Esophagus muscularis mucosa (tissue), 4 donors: ENCODE data around the gene ST8SIA3. TPM values are rescaled to one million over a fixed set of nuclear protein-coding genes. Genes with fewer than 3 reads are reported as not detected.

Experiments used
- DNase-seq: peaks from one replicate; pipeline ENCODE4 v3.0.0-alpha.2; 2017; ENCODE audit errors: extremely low spot score
- H3K27ac ChIP-seq, 4 donors: fragments of 200-600 bp; sonication (generic); replicated peaks in 1 of 4; 1 replicate in 3 of 4; 2 replicates in 1 of 4; pipeline ENCODE4 v1.5.1; 2016 to 2019; ENCODE audit warnings: mild to moderate bottlenecking in 1 of 4
- H3K27me3 ChIP-seq, 4 donors: fragments of 200-600 bp; sonication (generic); one replicate each; pipeline versions ENCODE4 v1.5.1 to v1.6.0; 2016 to 2019
- H3K36me3 ChIP-seq, 4 donors: fragments of 200-600 bp; sonication (generic); one replicate each; pipeline ENCODE4 v1.5.1; 2016 to 2019
- H3K4me1 ChIP-seq, 4 donors: fragments of 200-600 bp; sonication (generic); one replicate each; pipeline ENCODE4 v1.5.1; 2016 to 2019
- H3K4me3 ChIP-seq, 4 donors: fragments of 200-600 bp; sonication (generic); 1 replicate in 2 of 4; 2 replicates in 2 of 4; pipeline ENCODE4 v1.5.1; 2016 to 2019; ENCODE audit warnings: mild to moderate bottlenecking in 4 of 4, moderate library complexity in 1 of 4
- H3K9me3 ChIP-seq, 4 donors: fragments of 200-600 bp; sonication (generic); 1 replicate in 3 of 4; 2 replicates in 1 of 4; pipeline ENCODE4 v1.5.1; 2016 to 2019
- EP300 ChIP-seq: sonication (generic); formaldehyde crosslinking; IDR thresholded peaks from one replicate; pipeline ENCODE4 v1.6.1; 2017; ENCODE audit warnings: antibody characterized with exemption
- POLR2A ChIP-seq: fragments of 450-650 bp; IDR thresholded peaks from one replicate; pipeline ENCODE4 v1.6.1; 2017; ENCODE audit warnings: antibody characterized with exemption, moderate library complexity, mild to moderate bottlenecking, low read depth
- POLR2AphosphoS5 ChIP-seq, 2 donors: sonication (generic); formaldehyde crosslinking; IDR thresholded peaks; one replicate each; pipeline ENCODE4 v1.6.1; 2017; ENCODE audit warnings: antibody characterized with exemption in 2 of 2
- WGBS: methylation state at CpG from one replicate; pipeline ENCODE4 v1.1.5; 2018; 5-methylcytosine and 5-hydroxymethylcytosine counted together
- intact Hi-C: fragments of 100-400 bp; cut with DNase I; formaldehyde crosslinking; loops from one replicate; pipeline ENCODE4 v1.15.1; 2023
- total RNA-seq, 4 donors: library from RNA; depleted of rRNA; stranded (reverse); fragments of >200 nt; gene quantifications; one replicate each; pipeline versions ENCODE4 v1.1.0 to v1.2.1, GENCODE V29; 2016
- TF ChIP-seq, protein P1 (sequence below), 3 experiments: fragments of 200-600 bp in 2 of 3; fragments of 450-650 bp in 1 of 3; sonication (generic) in 2 of 3; IDR thresholded peaks; one replicate each; pipeline ENCODE4 v1.5.1; 2017 to 2019; ENCODE audit warnings: antibody characterized with exemption in 3 of 3, mild to moderate bottlenecking in 2 of 3, moderate library complexity in 1 of 3

Gene ST8SIA3
- total RNA-seq, 4 donors from 2014 or later = under 0.01 to 0.17 (median 0.06) TPM; not detected in 1

DNA sequence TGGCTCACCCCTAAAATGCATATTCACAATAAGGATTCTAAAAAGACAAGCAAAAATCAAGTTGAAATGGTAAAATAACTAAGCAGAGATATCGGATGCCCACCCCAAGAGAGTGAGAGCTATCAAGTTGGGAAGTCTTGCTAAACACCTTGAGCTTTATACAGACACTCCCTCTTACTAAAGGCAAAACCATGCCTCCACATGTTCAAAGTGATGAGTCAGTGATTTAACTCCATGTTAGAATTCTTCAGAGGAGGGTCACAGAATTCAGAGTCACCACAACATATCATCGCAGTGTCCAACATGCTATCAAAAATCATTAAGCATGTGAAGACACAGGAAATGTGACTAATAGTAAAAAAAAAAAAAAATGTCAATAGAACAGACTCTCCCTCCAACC, 20.6 kb upstream of the ST8SIA3 start:
- no peaks in the 10 kb centered on the region for H3K9me3 ChIP-seq
- no peak overlapping the region for H3K27ac ChIP-seq
- WGBS = 91% methylated on average over 2 of the region's 2 CpGs
- no peak overlapping the region for H3K4me3 ChIP-seq
- DNase-seq = peak; percentile 53
- no peak for TF ChIP-seq POLR2A
- no peak for TF ChIP-seq EP300
- TF ChIP-seq, protein P1, sequence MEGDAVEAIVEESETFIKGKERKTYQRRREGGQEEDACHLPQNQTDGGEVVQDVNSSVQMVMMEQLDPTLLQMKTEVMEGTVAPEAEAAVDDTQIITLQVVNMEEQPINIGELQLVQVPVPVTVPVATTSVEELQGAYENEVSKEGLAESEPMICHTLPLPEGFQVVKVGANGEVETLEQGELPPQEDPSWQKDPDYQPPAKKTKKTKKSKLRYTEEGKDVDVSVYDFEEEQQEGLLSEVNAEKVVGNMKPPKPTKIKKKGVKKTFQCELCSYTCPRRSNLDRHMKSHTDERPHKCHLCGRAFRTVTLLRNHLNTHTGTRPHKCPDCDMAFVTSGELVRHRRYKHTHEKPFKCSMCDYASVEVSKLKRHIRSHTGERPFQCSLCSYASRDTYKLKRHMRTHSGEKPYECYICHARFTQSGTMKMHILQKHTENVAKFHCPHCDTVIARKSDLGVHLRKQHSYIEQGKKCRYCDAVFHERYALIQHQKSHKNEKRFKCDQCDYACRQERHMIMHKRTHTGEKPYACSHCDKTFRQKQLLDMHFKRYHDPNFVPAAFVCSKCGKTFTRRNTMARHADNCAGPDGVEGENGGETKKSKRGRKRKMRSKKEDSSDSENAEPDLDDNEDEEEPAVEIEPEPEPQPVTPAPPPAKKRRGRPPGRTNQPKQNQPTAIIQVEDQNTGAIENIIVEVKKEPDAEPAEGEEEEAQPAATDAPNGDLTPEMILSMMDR (IDR thresholded peaks at IDR 0.05) = no peak
- TF ChIP-seq POLR2AphosphoS5 (IDR thresholded peaks at IDR 0.05) = no peak
- H3K4me1 ChIP-seq = no peaks in the 10 kb centered on the region
- H3K36me3 ChIP-seq = no peaks in the 10 kb centered on the region
- intact Hi-C loops = no loop called here
- H3K27me3 ChIP-seq = peaks cover 0 to 12% (median 0%) of the 10 kb centered on the region in 4 donors

DNA sequence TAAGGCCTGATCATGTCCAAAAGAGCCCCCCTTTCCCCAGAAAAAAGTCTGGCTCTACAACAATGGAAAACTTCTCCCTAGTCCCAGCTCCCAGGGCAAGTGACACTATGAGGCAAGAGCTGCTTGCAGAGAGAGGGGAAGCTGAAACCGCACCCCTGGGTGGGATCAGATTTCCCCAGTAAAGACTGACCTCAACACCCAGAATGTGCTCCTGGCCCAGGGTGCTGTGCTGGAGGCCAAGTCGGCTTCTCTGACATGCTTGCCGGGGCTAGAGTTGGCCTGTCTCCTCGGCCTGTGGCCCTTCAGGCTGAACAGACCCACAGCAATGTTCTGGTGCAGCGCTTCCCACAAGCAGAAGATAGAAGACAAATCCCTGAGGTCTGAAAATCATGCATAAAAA, 18.4 kb upstream of the ST8SIA3 start:
- peaks cover 0 to 22% (median 0%) of the 10 kb centered on the region in 4 donors for H3K27me3 ChIP-seq
- intact Hi-C loops = no loop called here
- TF ChIP-seq, protein P1 (IDR thresholded peaks at IDR 0.05) = no peak
- TF ChIP-seq POLR2A (no peak), EP300 (no peak), POLR2AphosphoS5 (IDR thresholded peaks at IDR 0.05) (no peak)
- H3K9me3 ChIP-seq = no peaks in the 10 kb centered on the region
- H3K4me3 ChIP-seq = no peak overlapping the region
- WGBS = 43% methylated on average over 5 of the region's 5 CpGs
- H3K4me1 ChIP-seq = no peaks in the 10 kb centered on the region
- no peak overlapping the region for H3K27ac ChIP-seq
- DNase-seq = peak; percentile 57
- H3K36me3 ChIP-seq = no peaks in the 10 kb centered on the region

DNA sequence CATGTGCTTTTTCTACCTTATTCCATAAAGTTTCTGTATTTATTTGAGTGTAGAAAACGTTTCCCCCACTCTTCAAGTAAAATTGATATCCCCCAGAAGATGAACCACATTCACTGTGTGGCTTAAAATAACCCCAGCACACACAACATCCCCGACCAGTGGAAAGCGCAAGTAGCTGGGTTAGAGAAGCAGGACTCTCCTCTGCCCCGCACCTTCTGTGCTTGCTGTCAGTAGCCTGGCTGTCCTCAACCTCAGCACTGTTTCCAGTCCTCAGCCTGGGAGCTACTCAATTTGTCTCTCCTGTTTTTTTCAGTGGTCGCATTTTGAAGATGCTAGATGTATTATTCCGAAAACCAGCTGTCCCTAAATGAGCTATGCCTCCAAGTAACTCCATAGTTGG, 18.0 kb upstream of the ST8SIA3 start:
- H3K9me3 ChIP-seq = no peaks in the 10 kb centered on the region
- intact Hi-C loops = no loop called here
- H3K27me3 ChIP-seq = peaks cover 0 to 24% (median 0%) of the 10 kb centered on the region in 4 donors
- TF ChIP-seq, protein P1 (IDR thresholded peaks at IDR 0.05) = no peak
- TF ChIP-seq EP300 (no peak), POLR2AphosphoS5 (IDR thresholded peaks at IDR 0.05) (no peak), POLR2A (no peak)
- no peak overlapping the region for H3K4me3 ChIP-seq
- no peaks in the 10 kb centered on the region for H3K4me1 ChIP-seq
- H3K36me3 ChIP-seq = no peaks in the 10 kb centered on the region
- DNase-seq = peak; percentile 62
- WGBS = 69% methylated on average over 6 of the region's 6 CpGs
- H3K27ac ChIP-seq = no peak overlapping the region

DNA sequence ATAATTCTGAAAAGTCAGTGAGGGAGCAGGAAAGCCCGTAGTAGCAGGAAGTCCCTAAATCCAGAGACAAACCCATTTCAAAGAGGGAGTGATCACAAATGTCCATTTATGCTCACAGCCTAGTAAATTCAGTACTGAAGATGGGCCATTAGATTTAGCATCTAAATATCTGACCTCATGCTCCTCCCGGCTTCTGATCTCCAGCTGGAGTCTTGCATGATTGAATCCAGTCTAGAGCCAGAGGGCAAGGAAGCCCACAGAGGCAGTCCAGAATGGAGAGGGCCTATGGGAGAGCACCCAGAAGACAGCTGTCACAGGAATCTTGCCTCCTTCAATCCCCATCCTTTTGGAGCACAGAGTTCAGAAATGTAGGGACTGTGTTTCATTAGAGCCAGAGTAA, 16.0 kb upstream of the ST8SIA3 start:
- 65% methylated on average over 2 of the region's 2 CpGs for WGBS
- Histone ChIP-seq H3K9me3 (no peaks in the 10 kb centered on the region), H3K4me3 (no peak overlapping the region), H3K36me3 (no peaks in the 10 kb centered on the region), H3K4me1 (no peaks in the 10 kb centered on the region), H3K27me3 (peaks cover 0 to 24% (median 0%) of the 10 kb centered on the region in 4 donors), H3K27ac (no peak overlapping the region)
- intact Hi-C loops = no loop called here
- no peak for DNase-seq
- TF ChIP-seq EP300 (no peak), POLR2A (no peak), POLR2AphosphoS5 (IDR thresholded peaks at IDR 0.05) (no peak)
- TF ChIP-seq, protein P1 (IDR thresholded peaks at IDR 0.05) = no peak

DNA sequence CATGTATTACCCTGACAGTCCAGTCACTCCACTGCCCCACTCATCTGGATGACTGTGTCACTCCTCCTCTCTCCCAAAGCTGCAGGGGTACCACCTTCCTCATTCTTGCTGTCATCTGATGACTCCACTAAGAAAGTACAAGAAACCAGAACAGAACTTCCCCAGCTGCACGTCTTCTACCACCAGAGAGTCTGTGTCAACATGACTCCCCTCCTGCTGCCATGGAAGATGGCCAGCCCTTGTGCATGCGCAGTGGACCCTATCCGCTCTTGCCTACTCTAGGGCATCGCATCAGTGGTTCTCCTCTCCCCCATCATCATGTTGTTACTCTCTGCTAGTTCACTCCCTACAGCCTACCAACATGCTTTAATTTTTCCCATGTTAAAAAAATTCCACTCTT, 14.5 kb upstream of the ST8SIA3 start:
- DNase-seq = peak; percentile 91
- TF ChIP-seq POLR2AphosphoS5 (IDR thresholded peaks at IDR 0.05) (no peak), EP300 (no peak), POLR2A (no peak)
- TF ChIP-seq, protein P1 (IDR thresholded peaks at IDR 0.05) = no peak
- Histone ChIP-seq H3K4me3 (no peak overlapping the region), H3K9me3 (no peaks in the 10 kb centered on the region), H3K27me3 (peaks cover 0 to 28% (median 0%) of the 10 kb centered on the region in 4 donors), H3K27ac (no peak overlapping the region), H3K36me3 (no peaks in the 10 kb centered on the region), H3K4me1 (no peaks in the 10 kb centered on the region)
- WGBS = 85% methylated on average over 4 of the region's 4 CpGs
- intact Hi-C loops = no loop called here
